Dendritic cell treated with granulocyte-macrophage colony-stimulating factor and Interleukin-4, amounts not matched to agents 40 ng/mL and 50 ng/mL, for 4 days (primary cell): ENCODE data around the gene SECTM1.
A peak's percentile ranks its signal among the peaks of the same experiment; 100 is the strongest.

Source experiments
- H3K27ac Mint-ChIP-seq: one replicate; pipeline ENCODE4 v1.8.0; 2022; ENCODE audit warnings: mild to moderate bottlenecking, mixed read lengths
- H3K27me3 Mint-ChIP-seq: one replicate; pipeline ENCODE4 v1.8.0; 2022; ENCODE audit warnings: mild to moderate bottlenecking, mixed read lengths
- H3K36me3 Mint-ChIP-seq: one replicate; pipeline ENCODE4 v1.8.0; 2022; ENCODE audit warnings: low read depth, mixed read lengths
- H3K4me1 Mint-ChIP-seq: one replicate; pipeline ENCODE4 v1.8.0; 2022; ENCODE audit warnings: low read depth, mixed read lengths
- H3K4me3 Mint-ChIP-seq: one replicate; pipeline ENCODE4 v1.8.0; 2022; ENCODE audit warnings: mild to moderate bottlenecking, moderate library complexity, mixed read lengths
- H3K9me3 Mint-ChIP-seq: one replicate; pipeline ENCODE4 v1.8.0; 2022; ENCODE audit warnings: mixed read lengths
- intact Hi-C: fragments of 100-400 bp; cut with micrococcal nuclease; formaldehyde crosslinking; loops from one replicate; pipeline ENCODE4 v1.15.0; 2022

SECTM1 gene

GRCh38 chr17:82330322-82331239, 3.0 kb downstream of the SECTM1 start:
- H3K27ac Mint-ChIP-seq: peak overlapping the region; percentile 20
- intact Hi-C loops: no loop called here

GRCh38 chr17:82329683-82330321, 3.8 kb downstream of the SECTM1 start:
- no peak overlapping the region for H3K4me3 Mint-ChIP-seq
- peaks cover 75% of the 10 kb centered on the region for H3K36me3 Mint-ChIP-seq
- intact Hi-C loops: no loop called here
- H3K27me3 Mint-ChIP-seq: peaks cover 28% of the 10 kb centered on the region
- peak overlapping the region; percentile 20 for H3K27ac Mint-ChIP-seq
- peaks cover 50% of the 10 kb centered on the region for H3K4me1 Mint-ChIP-seq
- no peaks in the 10 kb centered on the region for H3K9me3 Mint-ChIP-seq

More at GRCh38 chr17:82330322-82331239, 3.0 kb downstream of the SECTM1 start:
- Mint-ChIP-seq H3K9me3 (no peaks in the 10 kb centered on the region), H3K4me3 (no peak overlapping the region), H3K36me3 (peaks cover 67% of the 10 kb centered on the region), H3K4me1 (peaks cover 58% of the 10 kb centered on the region), H3K27me3 (peaks cover 28% of the 10 kb centered on the region)

GRCh38 chr17:82328994-82329507, 4.5 kb downstream of the SECTM1 start:
- Mint-ChIP-seq H3K36me3 (peaks cover 82% of the 10 kb centered on the region), H3K27ac (no peak overlapping the region), H3K4me3 (no peak overlapping the region), H3K9me3 (no peaks in the 10 kb centered on the region), H3K4me1 (peaks cover 44% of the 10 kb centered on the region), H3K27me3 (peaks cover 28% of the 10 kb centered on the region)
- intact Hi-C loops: no loop called here

GRCh38 chr17:82328141-82328993, 5.2 kb downstream of the SECTM1 start:
- Mint-ChIP-seq H3K27me3 (peaks cover 32% of the 10 kb centered on the region), H3K9me3 (no peaks in the 10 kb centered on the region), H3K36me3 (peaks cover 89% of the 10 kb centered on the region), H3K4me1 (peaks cover 44% of the 10 kb centered on the region), H3K4me3 (no peak overlapping the region), H3K27ac (no peak overlapping the region)
- intact Hi-C loops: no loop called here

- H3K4me1 Mint-ChIP-seq: peaks cover 39% of the 10 kb centered on the region
- intact Hi-C loops: no loop called here
- peaks cover 91% of the 10 kb centered on the region for H3K36me3 Mint-ChIP-seq
- no peak overlapping the region for H3K27ac Mint-ChIP-seq
- no peaks in the 10 kb centered on the region for H3K9me3 Mint-ChIP-seq
- no peak overlapping the region for H3K4me3 Mint-ChIP-seq
- H3K27me3 Mint-ChIP-seq: peaks cover 35% of the 10 kb centered on the region
Observed at GRCh38 chr17:82327757-82328140, 5.8 kb downstream of the SECTM1 start.

DNA sequence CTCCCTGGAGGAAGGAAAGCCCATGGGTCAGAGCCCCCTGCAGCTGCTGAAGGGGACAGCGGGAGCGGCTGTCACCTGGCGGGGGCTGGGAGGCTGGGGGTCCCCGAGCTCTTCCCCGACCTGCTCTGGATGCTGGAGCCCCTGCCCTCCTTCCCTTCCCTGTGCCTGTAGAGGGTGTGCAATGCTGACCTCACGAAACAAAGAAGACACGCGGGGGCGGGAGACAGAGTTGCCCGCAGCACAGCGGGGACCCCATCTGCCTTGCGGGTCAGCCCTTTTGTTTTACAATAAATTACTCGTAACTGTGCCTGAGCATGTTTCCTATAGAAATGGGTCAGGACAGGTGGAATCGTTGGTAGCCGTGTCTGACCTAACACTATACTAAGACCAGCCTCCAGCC, 6.3 kb downstream of the SECTM1 start:
- Mint-ChIP-seq H3K36me3 (peaks cover 91% of the 10 kb centered on the region), H3K27ac (no peak overlapping the region), H3K27me3 (peaks cover 37% of the 10 kb centered on the region), H3K9me3 (no peaks in the 10 kb centered on the region), H3K4me1 (peaks cover 34% of the 10 kb centered on the region), H3K4me3 (no peak overlapping the region)
- intact Hi-C loops: no loop called here

GRCh38 chr17:82325286-82326180, 8.0 kb downstream of the SECTM1 start:
- Mint-ChIP-seq H3K9me3 (no peaks in the 10 kb centered on the region), H3K4me3 (no peak overlapping the region), H3K36me3 (peaks cover 88% of the 10 kb centered on the region), H3K4me1 (peaks cover 17% of the 10 kb centered on the region), H3K27ac (no peak overlapping the region), H3K27me3 (peaks cover 33% of the 10 kb centered on the region)
- intact Hi-C loops: no loop called here

- peaks cover 80% of the 10 kb centered on the region for H3K36me3 Mint-ChIP-seq
- no peak overlapping the region for H3K27ac Mint-ChIP-seq
- H3K9me3 Mint-ChIP-seq: no peaks in the 10 kb centered on the region
- peaks cover 30% of the 10 kb centered on the region for H3K27me3 Mint-ChIP-seq
- peaks cover 12% of the 10 kb centered on the region for H3K4me1 Mint-ChIP-seq
- no peak overlapping the region for H3K4me3 Mint-ChIP-seq
- intact Hi-C loops: loop anchor here (5.0 kb wide), 1 partner anchor 87 kb away; no protein-coding TSS in a partner anchor
Observed at GRCh38 chr17:82324566-82325285, 8.8 kb downstream of the SECTM1 start.

- no peak overlapping the region for H3K27ac Mint-ChIP-seq
- H3K9me3 Mint-ChIP-seq: no peaks in the 10 kb centered on the region
- H3K36me3 Mint-ChIP-seq: peaks cover 70% of the 10 kb centered on the region
- peaks cover 25% of the 10 kb centered on the region for H3K27me3 Mint-ChIP-seq
- intact Hi-C loops: loop anchor here (5.0 kb wide), 1 partner anchor 86 kb away; no protein-coding TSS in a partner anchor
- H3K4me3 Mint-ChIP-seq: no peak overlapping the region
- peaks cover 1% of the 10 kb centered on the region for H3K4me1 Mint-ChIP-seq
Observed at GRCh38 chr17:82323514-82324234, 9.9 kb downstream of the SECTM1 start.

- no peak overlapping the region for H3K27ac Mint-ChIP-seq
- peaks cover 22% of the 10 kb centered on the region for H3K27me3 Mint-ChIP-seq
Observed at GRCh38 chr17:82322526-82323453, 10.8 kb downstream of the SECTM1 start.

GRCh38 chr17:82321947-82322466, 11.6 kb downstream of the SECTM1 start:
- H3K4me1 Mint-ChIP-seq: no peaks in the 10 kb centered on the region
- intact Hi-C loops: loop anchor here (5.0 kb wide), 1 partner anchor 85 kb away; no protein-coding TSS in a partner anchor

More at GRCh38 chr17:82322526-82323453, 10.8 kb downstream of the SECTM1 start:
- Mint-ChIP-seq H3K36me3 (peaks cover 64% of the 10 kb centered on the region), H3K9me3 (no peaks in the 10 kb centered on the region), H3K4me3 (no peak overlapping the region), H3K4me1 (no peaks in the 10 kb centered on the region)
- intact Hi-C loops: loop anchor here (5.0 kb wide), 1 partner anchor 85 kb away; no protein-coding TSS in a partner anchor

More at GRCh38 chr17:82321947-82322466, 11.6 kb downstream of the SECTM1 start:
- H3K27ac Mint-ChIP-seq: no peak overlapping the region
- no peaks in the 10 kb centered on the region for H3K9me3 Mint-ChIP-seq
- peaks cover 25% of the 10 kb centered on the region for H3K27me3 Mint-ChIP-seq
- H3K36me3 Mint-ChIP-seq: peaks cover 57% of the 10 kb centered on the region
- no peak overlapping the region for H3K4me3 Mint-ChIP-seq
